GM12865 (cell line): ENCODE measurements around the gene MMP21.

Source experiments
- DNase-seq: peaks from one replicate; pipeline ENCODE4 v3.0.0; 2010; ENCODE audit warnings: low read depth
- H3K4me3 ChIP-seq: 2 replicates; pipeline ENCODE4 v1.5.1; 2011; ENCODE audit warnings: mild to moderate bottlenecking, low read depth, low read length, control low read depth
- CTCF ChIP-seq: IDR thresholded peaks from 2 replicates; pipeline ENCODE4 v1.5.1; 2011; ENCODE audit warnings: low read length, control low read depth, low read depth, inconsistent platforms; ENCODE audit not compliant: insufficient read depth; ENCODE audit errors: missing control alignments

The MMP21 gene

GRCh38 chr10:125792342-125793300 is 17.0 kb upstream of the MMP21 start:
- no peak overlapping the region for H3K4me3 ChIP-seq
- DNase-seq: no peak
- no peak for TF ChIP-seq CTCF

- H3K4me3 ChIP-seq: no peak overlapping the region
- TF ChIP-seq CTCF: no peak
- DNase-seq: peak; percentile 13
Observed at GRCh38 chr10:125788156-125789034, 12.8 kb upstream of the MMP21 start.

- TF ChIP-seq CTCF: no peak
- no peak for DNase-seq
- no peak overlapping the region for H3K4me3 ChIP-seq
Observed at GRCh38 chr10:125785791-125786190, 10.2 kb upstream of the MMP21 start.

- no peak for TF ChIP-seq CTCF
- peak; percentile 67 for DNase-seq
Observed at GRCh38 chr10:125783957-125784356, 8.3 kb upstream of the MMP21 start.

GRCh38 chr10:125783408-125783807 is 7.8 kb upstream of the MMP21 start:
- no peak overlapping the region for H3K4me3 ChIP-seq
- TF ChIP-seq CTCF: no peak
- no peak for DNase-seq

More at GRCh38 chr10:125783957-125784356, 8.3 kb upstream of the MMP21 start:
- no peak overlapping the region for H3K4me3 ChIP-seq

- DNase-seq: no peak
- H3K4me3 ChIP-seq: no peak overlapping the region
- TF ChIP-seq CTCF: no peak
Observed at GRCh38 chr10:125782616-125783015, 7.0 kb upstream of the MMP21 start.
